ENCODE data around the gene EYA4.

EYA4 gene

DNA sequence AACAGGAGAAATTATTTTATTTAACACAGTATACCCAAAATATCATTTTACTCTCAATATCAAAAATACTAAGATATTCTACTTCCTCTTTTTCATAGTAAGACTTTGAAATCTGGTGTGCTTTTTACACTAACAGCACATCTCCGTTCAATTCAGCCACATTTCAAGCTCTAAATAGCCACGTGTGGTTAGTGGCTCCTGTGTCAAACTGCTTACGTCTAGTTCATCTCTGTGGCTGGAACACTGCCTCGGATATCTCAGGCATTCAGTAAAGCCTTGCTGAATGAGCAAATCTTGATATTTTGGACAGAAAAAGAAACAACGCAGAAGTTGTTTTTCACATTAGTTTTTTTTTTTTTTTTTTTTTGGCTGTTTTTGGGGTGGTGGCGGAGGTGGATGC lies 136.1 kb downstream of the EYA4 start:
- H4K20me1 ChIP-seq (ENCODE audit: insufficient read depth, low read length), result no peaks in the 10 kb centered on the region
- H3K9me2 ChIP-seq (ENCODE audit: low read depth, low read length), result no peaks in the 10 kb centered on the region
- H3K79me2 ChIP-seq (ENCODE audit: insufficient read depth, low read length), result no peaks in the 10 kb centered on the region
- no peak for TF ChIP-seq EZH2 (IDR thresholded peaks at IDR 0.05; ENCODE audit: borderline replicate concordance, low read length)
- TF ChIP-seq CTCF (IDR thresholded peaks at IDR 0.05; ENCODE audit: low read length), result no peak
- H3K4me1 ChIP-seq (ENCODE audit: insufficient read depth, low read length, severe bottlenecking), result no peaks in the 10 kb centered on the region
- no peaks in the 10 kb centered on the region for H3K36me3 ChIP-seq (ENCODE audit: insufficient read depth, low read length)
- H3K27me3 ChIP-seq (ENCODE audit: insufficient read depth, low read length), result no peaks in the 10 kb centered on the region
- no peaks in the 10 kb centered on the region for H3K9me3 ChIP-seq (ENCODE audit: low read length)
- H2AFZ ChIP-seq (ENCODE audit: low read length), result no peak overlapping the region
- H3K4me2 ChIP-seq (ENCODE audit: low read length), result no peak overlapping the region
- H3K9ac ChIP-seq (ENCODE audit: low read length), result no peak overlapping the region
- no peak overlapping the region for H3K27ac ChIP-seq (ENCODE audit: low read depth, low read length, poor library complexity, severe bottlenecking)
- H3F3A ChIP-seq (ENCODE audit: insufficient read depth, low read length), result no peaks in the 10 kb centered on the region
- H3K4me3 ChIP-seq (ENCODE audit: low read depth, low read length, poor library complexity, severe bottlenecking), result no peak overlapping the region

DNA sequence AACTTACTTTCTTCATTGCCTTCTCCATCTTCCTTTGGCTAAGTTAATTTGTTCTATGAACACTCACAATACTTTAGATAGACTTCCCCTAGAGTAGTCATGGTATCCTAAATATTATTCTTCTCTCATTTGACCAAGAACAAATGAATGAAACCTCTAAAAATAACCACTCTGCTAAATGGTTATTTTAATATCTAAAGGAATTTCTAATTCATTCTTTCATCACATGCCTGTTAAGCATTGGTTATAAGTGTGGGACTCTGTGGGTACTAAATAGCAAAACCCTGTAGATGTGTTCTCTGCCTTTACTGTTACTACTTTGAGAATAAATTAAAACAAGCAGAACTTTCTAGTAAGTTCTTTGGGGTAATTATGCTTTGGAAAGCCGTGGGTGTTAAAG lies 138.9 kb downstream of the EYA4 start:
- no peaks in the 10 kb centered on the region for H3F3A ChIP-seq (ENCODE audit: insufficient read depth, low read length)
- no peaks in the 10 kb centered on the region for H3K27me3 ChIP-seq (ENCODE audit: insufficient read depth, low read length)
- no peak overlapping the region for H3K4me2 ChIP-seq (ENCODE audit: low read length)
- H3K9me2 ChIP-seq (ENCODE audit: low read depth, low read length), result no peaks in the 10 kb centered on the region
- H3K79me2 ChIP-seq (ENCODE audit: insufficient read depth, low read length), result no peaks in the 10 kb centered on the region
- no peak overlapping the region for H3K27ac ChIP-seq (ENCODE audit: low read depth, low read length, poor library complexity, severe bottlenecking)
- H3K4me3 ChIP-seq (ENCODE audit: low read depth, low read length, poor library complexity, severe bottlenecking), result no peak overlapping the region
- no peaks in the 10 kb centered on the region for H4K20me1 ChIP-seq (ENCODE audit: insufficient read depth, low read length)
- no peak overlapping the region for H2AFZ ChIP-seq (ENCODE audit: low read length)
- no peaks in the 10 kb centered on the region for H3K9me3 ChIP-seq (ENCODE audit: low read length)
- no peak overlapping the region for H3K9ac ChIP-seq (ENCODE audit: low read length)
- TF ChIP-seq CTCF (IDR thresholded peaks at IDR 0.05; ENCODE audit: low read length) (no peak), EZH2 (IDR thresholded peaks at IDR 0.05; ENCODE audit: borderline replicate concordance, low read length) (no peak)
- no peaks in the 10 kb centered on the region for H3K36me3 ChIP-seq (ENCODE audit: insufficient read depth, low read length)
- no peaks in the 10 kb centered on the region for H3K4me1 ChIP-seq (ENCODE audit: insufficient read depth, low read length, severe bottlenecking)

GRCh38 chr6:133380723-133381122 lies 139.6 kb downstream of the EYA4 start:
- H3K9me3 ChIP-seq (ENCODE audit: low read length), result no peaks in the 10 kb centered on the region
- no peak for TF ChIP-seq EZH2 (IDR thresholded peaks at IDR 0.05; ENCODE audit: borderline replicate concordance, low read length)
- TF ChIP-seq CTCF (IDR thresholded peaks at IDR 0.05; ENCODE audit: low read length), result no peak
- no peaks in the 10 kb centered on the region for H3K79me2 ChIP-seq (ENCODE audit: insufficient read depth, low read length)
- no peaks in the 10 kb centered on the region for H3K9me2 ChIP-seq (ENCODE audit: low read depth, low read length)
- H3K4me1 ChIP-seq (ENCODE audit: insufficient read depth, low read length, severe bottlenecking), result no peaks in the 10 kb centered on the region
- H3K27me3 ChIP-seq (ENCODE audit: insufficient read depth, low read length), result no peaks in the 10 kb centered on the region
- no peaks in the 10 kb centered on the region for H3F3A ChIP-seq (ENCODE audit: insufficient read depth, low read length)
- no peaks in the 10 kb centered on the region for H3K36me3 ChIP-seq (ENCODE audit: insufficient read depth, low read length)
- H2AFZ ChIP-seq (ENCODE audit: low read length), result no peak overlapping the region
- no peaks in the 10 kb centered on the region for H4K20me1 ChIP-seq (ENCODE audit: insufficient read depth, low read length)
- no peak overlapping the region for H3K9ac ChIP-seq (ENCODE audit: low read length)
- H3K27ac ChIP-seq (ENCODE audit: low read depth, low read length, poor library complexity, severe bottlenecking), result no peak overlapping the region
- H3K4me2 ChIP-seq (ENCODE audit: low read length), result no peak overlapping the region
- no peak overlapping the region for H3K4me3 ChIP-seq (ENCODE audit: low read depth, low read length, poor library complexity, severe bottlenecking)
